HG03064 (cell line): ENCODE measurements around the gene EHMT2.
"Not testable (repeated sequence)": the region's sequence is repeated elsewhere in the genome, so short reads cannot be mapped to it uniquely, and the experiment has no call there.

Experiments used
- ATAC-seq: cut with Tn5 transposase; IDR thresholded peaks from one replicate; pipeline ENCODE4 v1.9.1; 2021; ENCODE audit warnings: low read depth; ENCODE audit not compliant: unreplicated experiment

Gene EHMT2

GRCh38 chr6:31897612-31898382, at the start of gene EHMT2:
Gene EHMT2 (minus strand): TSS chr6:31897698. CDS start chr6:31897677, 21 bp downstream.
- ATAC-seq = no peak

GRCh38 chr6:31947070-31947675, 49.7 kb upstream of the EHMT2 start:
- no peak for ATAC-seq

GRCh38 chr6:31946370-31946885, 48.9 kb upstream of the EHMT2 start:
- ATAC-seq = no peak

GRCh38 chr6:31945507-31946369, 48.2 kb upstream of the EHMT2 start, which contains the start of gene CFB:
Gene CFB (plus strand): TSS chr6:31946095. CDS start chr6:31946222, 127 bp downstream.
- ATAC-seq = no peak

DNA sequence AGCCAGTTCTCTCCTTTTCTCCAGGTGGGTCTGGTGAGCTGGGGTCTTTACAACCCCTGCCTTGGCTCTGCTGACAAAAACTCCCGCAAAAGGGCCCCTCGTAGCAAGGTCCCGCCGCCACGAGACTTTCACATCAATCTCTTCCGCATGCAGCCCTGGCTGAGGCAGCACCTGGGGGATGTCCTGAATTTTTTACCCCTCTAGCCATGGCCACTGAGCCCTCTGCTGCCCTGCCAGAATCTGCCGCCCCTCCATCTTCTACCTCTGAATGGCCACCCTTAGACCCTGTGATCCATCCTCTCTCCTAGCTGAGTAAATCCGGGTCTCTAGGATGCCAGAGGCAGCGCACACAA, 47.6 kb upstream of the EHMT2 start:
- ATAC-seq = no peak

DNA sequence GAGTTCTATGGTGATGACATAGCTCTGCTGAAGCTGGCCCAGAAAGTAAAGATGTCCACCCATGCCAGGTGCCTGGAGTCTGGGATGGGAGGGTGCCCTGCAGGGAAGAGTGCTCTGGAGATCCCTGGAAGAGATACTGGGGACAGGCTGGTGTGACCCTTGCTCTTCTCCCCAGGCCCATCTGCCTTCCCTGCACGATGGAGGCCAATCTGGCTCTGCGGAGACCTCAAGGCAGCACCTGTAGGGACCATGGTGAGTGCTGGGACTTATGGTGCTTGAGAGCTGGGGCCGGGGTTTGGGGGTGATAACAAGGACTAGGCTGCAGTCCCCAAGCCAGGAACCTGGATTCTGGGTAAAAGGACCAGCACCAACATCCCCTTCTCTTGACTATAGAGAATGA, 46.2 kb upstream of the EHMT2 start:
- ATAC-seq = no peak

DNA sequence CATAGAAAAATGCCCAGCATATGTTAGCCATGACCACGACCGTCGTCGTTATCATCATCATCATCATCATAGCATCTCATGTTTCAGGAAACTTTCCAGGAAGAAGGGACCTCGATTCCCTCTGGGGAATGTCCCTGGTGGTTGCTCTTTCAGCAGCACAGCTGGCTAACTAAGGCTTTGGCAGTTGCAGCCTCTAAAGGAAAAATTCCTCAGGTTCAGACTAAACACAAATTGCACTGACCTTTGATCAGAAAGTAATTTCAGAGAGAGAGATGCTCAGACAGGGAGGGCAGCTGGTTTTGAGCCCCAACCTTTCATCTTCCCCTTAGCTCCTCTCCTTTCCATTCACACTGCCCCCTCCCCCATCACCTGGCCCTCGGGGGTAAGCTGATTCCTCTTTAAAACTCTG, 42.8 kb upstream of the EHMT2 start:
- ATAC-seq = no peak

GRCh38 chr6:31935823-31936222, 38.3 kb upstream of the EHMT2 start:
- no peak for ATAC-seq

DNA sequence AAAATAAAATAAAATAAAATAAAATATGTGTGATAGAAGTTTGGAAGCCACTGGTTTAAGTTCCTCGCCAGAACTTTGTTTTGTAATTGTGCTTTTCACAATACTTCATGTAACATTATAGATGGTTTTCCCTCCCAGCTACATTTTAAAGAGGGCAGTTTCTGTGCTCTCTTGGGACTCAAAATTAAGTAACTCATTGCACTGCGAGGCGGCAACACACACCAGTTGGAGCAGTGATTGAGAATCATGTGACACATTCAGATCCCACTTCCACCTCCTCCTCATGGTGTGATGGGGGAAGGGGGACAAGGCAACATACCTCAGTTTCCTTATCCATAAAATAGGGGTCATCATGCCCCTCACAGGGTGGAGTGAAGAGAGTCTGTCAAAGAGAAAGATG, 37.5 kb upstream of the EHMT2 start:
- ATAC-seq = no peak

DNA sequence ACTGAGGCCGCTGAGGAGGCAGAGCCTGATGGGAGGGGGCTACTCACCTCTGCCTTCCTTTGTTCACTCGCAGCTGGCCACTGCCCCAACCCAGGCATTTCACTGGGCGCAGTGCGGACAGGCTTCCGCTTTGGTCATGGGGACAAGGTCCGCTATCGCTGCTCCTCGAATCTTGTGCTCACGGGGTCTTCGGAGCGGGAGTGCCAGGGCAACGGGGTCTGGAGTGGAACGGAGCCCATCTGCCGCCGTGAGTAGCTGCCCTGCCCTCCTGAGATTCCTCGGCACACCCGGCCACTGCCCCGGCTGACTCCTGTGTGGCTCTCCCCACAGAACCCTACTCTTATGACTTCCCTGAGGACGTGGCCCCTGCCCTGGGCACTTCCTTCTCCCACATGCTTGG, 36.0 kb upstream of the EHMT2 start:
- no peak for ATAC-seq

DNA sequence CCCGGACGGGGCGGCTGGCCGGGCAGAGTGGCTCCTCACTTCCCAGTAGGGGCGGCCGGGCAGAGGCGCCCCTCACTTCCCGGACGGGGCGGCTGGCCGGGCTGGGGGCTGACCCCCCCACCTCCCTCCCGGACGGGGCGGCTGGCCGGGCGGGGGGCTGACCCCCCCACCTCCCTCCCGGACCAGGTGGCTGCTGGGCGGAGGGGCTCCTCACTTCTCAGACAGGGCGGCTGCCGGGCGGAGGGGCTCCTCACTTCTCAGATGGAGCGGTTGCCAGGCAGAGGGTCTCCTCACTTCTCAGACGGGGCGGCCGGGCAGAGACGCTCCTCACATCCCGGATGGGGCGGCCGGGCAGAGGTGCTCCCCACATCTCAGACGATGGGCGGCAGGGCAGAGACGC, 34.6 kb upstream of the EHMT2 start:
- ATAC-seq = not testable (repeated sequence)

DNA sequence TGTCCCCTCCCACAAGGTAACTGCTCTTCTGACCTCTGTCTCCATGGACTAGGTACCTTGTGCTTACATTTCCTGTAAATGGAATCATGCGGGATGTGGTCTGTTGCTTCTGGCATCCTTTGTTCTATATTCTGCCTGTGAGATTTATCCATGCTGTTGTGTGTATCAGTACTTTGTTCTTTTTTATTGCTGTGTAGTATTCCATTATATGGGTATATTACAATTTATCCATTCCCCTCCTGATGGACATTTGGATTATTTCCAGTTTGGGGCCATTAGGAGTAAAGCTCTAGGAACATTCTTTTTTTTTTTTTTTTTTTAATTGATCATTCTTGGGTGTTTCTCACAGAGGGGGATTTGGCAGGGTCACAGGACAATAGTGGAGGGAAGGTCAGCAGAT, 33.5 kb upstream of the EHMT2 start:
- no peak for ATAC-seq

DNA sequence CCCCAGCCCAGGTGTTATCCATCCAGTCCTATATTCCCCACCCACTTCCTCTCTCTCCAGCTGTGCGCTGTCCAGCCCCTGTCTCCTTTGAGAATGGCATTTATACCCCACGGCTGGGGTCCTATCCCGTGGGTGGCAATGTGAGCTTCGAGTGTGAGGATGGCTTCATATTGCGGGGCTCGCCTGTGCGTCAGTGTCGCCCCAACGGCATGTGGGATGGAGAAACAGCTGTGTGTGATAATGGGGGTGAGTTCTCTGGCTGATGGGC, 31.1 kb upstream of the EHMT2 start:
- no peak for ATAC-seq

DNA sequence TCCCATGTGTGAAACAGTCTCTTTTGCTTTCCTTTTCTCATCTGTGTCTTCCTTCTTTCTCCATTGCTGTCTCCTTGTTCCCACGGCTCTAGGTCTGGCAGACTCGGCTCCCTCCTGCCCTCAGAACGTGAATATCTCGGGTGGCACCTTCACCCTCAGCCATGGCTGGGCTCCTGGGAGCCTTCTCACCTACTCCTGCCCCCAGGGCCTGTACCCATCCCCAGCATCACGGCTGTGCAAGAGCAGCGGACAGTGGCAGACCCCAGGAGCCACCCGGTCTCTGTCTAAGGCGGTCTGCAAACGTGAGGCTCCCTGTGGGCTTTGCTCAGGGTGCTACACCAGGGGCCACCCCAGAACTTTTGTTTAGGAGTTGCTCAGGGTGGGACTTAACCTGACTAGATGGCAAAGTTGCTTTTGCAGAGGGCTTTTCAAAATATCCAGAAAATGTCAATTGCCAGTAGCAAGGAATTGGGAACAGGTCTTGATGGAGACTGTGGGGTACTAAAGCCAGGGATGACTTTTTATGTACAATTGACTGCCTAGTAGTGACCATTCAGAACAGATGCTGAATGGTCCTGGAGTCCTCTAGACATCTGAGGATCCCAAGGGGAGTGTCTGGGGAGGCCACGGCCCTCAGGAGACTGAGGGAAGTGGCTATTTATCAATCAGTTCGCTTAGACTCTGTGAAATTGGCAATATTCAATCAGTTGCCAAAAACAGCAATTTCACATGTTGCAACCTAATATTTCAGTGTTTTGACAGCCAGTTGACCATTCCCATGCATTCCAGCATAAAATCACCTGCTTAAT, 30.6 kb upstream of the EHMT2 start:
- ATAC-seq = no peak

DNA sequence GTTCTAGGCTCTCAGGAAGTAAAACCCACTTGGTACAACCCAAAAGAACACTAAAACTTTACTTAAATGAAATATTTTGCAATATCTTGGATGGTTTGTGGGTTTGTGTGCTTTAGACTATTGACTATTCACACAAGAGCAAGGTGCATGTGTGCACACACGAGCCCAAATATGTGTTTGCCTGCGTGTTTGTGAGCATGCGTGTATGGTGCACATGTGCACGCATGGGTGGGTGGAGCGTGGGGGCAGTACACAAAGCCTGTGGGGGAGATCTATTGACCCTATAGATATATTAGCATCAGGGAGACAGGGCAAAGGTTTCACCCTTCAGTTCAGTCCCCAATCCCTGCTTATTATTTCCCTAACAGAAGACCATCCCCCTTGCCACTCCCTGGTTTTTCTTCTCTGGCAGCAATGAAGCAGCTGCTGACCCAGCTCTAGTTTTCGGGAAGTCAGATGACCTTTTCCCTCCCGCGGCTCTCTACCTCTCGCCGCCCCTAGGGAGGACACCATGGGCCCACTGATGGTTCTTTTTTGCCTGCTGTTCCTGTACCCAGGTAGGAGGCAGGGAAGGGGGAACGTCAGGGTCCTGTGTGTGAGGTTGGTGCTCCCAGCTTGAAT, 29.9 kb upstream of the EHMT2 start, which contains the start of gene C2:
Gene C2 (plus strand): TSS at position 476 of the 621 bp plus-strand sequence. CDS start 36 bp downstream, at position 512.
- ATAC-seq = no peak

DNA sequence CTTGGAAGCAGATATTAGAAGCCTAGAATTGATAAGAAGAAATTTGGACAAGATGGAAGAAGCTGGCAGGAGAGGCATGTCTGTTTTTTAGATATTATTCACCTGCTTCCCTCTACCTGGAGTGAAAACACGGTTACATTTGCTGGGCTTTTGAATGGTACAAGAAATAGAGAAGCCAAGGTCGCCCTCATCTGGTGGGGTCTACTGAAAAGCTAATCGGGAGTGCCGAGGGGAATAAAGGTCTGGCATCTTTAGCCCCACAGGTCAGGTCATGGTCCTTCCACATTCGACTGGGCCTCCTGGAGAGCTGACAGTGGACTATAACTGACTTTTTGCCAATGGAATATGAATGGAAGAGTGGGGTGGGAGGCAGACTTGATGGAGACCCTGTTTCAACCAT, 25.4 kb upstream of the EHMT2 start:
- no peak for ATAC-seq

GRCh38 chr6:31920811-31921210, 23.3 kb upstream of the EHMT2 start:
- ATAC-seq = no peak

- no peak for ATAC-seq
Observed at GRCh38 chr6:31919624-31920303, 22.3 kb upstream of the EHMT2 start.

DNA sequence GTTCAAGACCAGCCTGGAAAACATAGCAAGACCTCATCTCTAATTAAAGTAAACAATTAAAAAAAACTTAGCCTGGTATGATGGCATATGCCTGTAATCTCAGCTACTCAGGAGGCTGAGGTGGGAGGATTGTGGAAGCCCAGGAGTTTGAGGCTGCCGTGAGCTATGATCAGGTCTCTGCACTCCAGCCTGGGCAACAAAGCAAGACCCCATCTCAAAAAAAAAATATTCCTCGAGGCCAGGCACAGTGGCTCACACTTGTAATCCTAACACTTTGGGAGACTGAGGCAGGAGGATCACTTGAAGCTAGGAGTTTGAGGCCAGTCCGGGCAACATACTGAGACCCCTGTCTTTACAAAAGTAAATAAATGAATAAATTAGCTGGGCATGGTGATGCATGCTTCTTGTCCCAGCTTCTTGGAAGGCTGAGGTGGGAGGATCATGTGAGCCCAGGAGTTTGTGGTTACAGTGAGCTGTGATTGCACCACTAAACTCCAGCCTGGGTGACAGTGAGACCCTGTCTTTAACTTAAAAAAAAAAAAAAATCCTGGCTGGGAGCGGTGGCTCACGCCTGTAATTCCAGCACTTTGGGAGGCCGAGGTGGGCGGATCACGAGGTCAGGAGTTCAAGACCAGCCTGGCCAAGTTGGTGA, 20.7 kb upstream of the EHMT2 start:
- ATAC-seq = no peak
